GM21619 (cell line): Measurements from ENCODE around the gene OR4D11.
A peak's percentile ranks its signal among the peaks of the same experiment; 100 is the strongest.
"Not testable (repeated sequence)": the region's sequence is repeated elsewhere in the genome, so short reads cannot be mapped to it uniquely, and the experiment has no call there.

Experiments
- ATAC-seq: cut with Tn5 transposase; IDR thresholded peaks from one replicate; pipeline ENCODE4 v1.9.1; 2021; ENCODE audit not compliant: unreplicated experiment

OR4D11 gene

DNA sequence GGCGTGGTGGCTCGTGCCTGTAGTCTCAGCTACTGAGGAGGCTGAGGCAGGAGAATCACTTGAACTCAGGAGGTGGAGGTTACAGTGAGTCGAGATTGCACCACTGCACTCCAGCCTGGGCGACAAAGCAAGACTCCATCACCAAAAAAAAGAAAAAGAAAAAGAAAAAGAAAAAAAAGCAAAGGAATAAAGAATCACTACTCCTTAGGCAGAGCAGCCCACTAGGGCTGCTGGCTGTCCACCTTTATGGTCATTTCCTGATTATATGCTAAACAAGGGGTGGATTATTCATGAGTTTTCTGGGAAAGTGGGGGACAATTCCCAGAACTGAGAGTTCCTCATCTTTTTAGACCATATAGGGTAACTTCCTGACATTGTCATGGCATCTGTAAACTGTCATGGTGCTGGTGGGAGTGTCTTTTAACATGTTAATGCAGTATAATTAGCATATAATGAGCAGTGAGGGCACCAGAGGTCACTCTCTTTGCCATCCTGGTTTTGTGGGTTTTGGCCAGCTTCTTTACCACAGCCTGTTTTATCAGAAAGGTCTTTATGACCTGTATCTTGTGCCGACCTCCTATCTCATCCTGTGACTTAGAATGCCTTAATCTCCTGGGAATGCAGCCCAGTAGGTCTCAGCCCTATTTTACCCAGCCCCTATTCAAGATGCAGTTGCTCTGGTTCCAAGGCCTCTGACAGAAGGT lies 44.4 kb downstream of the OR4D11 start:
- not testable (repeated sequence) for ATAC-seq

GRCh38 chr11:59548309-59548656 lies 44.9 kb downstream of the OR4D11 start:
- ATAC-seq: no peak

DNA sequence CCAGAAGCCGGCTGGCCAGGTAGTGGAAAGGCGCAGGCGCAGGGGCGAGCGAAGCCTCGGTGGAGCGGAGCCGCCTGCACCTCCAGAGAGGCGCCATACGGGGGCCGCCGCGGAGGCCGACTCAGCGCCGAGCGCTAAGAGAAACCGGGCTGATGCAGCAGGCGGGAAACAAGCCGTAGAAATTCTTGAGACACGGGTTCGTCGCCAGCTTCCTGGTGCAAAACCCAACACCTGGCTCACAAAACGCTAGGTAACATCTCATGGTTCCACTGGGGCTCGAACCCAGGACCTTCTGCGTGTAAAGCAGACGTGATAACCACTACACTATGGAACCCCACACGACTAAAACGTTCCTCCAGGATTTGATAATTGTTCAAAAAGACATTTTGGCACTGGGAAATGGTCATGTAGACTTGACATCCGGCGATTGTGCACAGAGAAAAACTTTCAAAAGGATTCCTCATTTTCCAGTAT lies 47.0 kb downstream of the OR4D11 start:
- ATAC-seq: peak; percentile 81

GRCh38 chr11:59550842-59551658 lies 47.7 kb downstream of the OR4D11 start:
- ATAC-seq: peak; percentile 33

DNA sequence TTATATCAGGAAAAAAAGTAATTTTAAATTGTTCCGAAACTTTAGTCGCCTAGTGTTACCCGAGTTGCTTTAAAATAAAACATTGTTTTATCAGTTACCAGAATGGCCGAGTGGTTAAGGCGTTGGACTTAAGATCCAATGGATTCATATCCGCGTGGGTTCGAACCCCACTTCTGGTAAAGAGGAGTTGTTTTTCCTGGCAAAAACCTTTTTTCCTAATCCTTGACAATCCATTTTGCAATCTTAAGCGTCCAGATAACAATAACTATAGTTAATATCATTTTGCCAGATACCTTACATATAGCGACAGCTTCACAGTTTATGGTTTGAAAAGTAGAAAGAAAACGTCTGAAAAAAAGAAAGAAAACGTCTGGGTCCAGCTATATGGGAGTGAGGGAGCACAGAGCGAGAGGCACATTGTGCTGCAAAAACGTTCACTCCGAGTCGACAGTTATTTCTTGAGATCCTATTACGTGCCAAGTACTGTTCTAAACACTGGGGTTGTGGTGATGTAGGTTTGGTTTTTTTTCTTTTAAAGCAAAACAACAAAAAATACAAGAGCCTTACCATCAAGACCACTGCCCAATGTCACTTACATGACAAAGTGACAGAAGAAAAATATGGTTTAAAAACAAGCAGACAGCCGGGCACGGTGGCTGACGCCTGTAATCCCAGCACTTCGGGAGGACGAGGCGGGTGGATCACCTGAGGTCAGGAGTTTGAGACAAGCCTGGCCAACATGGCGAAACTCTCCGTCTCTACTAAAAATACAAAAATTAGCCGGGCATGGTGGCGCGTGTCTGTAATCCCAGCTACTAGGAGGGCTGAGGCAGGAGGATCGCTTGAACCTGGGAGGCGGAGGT lies 48.5 kb downstream of the OR4D11 start:
- ATAC-seq: no peak

DNA sequence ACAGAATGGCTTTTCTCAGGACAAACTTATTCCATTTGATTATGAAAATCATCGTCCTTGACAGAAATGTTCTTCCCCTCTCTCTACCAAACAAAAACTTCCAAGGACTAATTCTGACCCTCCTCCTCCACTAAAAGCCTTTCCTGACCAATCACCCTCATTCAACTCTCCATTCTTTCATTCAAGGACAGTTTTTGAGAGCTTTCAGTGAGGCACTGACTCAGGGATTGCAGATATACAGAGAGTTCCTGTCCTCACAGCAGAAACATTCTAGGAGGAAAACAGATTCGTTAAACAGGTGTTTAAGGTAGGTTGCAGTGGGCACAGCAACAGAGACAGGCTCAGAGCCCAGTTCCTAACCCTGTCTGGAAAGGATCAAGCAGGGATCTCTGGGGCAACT lies 49.5 kb downstream of the OR4D11 start:
- ATAC-seq: no peak

- no peak for ATAC-seq
These were observed 49.9 kb downstream of the OR4D11 start for GRCh38 chr11:59553323-59553722.
